Measurements from ENCODE around the gene PI4KB.

GRCh38 chr1:151284013-151284577, 43.1 kb downstream of the PI4KB start:
- no peak for TF ChIP-seq FOXA1 (IDR thresholded peaks at IDR 0.05)
- no peak for TF ChIP-seq L3MBTL2 (conservative IDR thresholded peaks at IDR 0.05)
- no peak for TF ChIP-seq NFRKB (IDR thresholded peaks at IDR 0.05)
- no peak for TF ChIP-seq LEF1 (IDR thresholded peaks at IDR 0.05; ENCODE audit: borderline replicate concordance)
- TF ChIP-seq ZNF384 (IDR thresholded peaks at IDR 0.05): no peak
- no peak for TF ChIP-seq TARDBP (IDR thresholded peaks at IDR 0.05)
